Measurements from ENCODE around the gene TSNAXIP1.

Gene TSNAXIP1

GRCh38 chr16:67762385-67762784, 44.3 kb upstream of the TSNAXIP1 start:
- no peaks in the 10 kb centered on the region for H3F3A ChIP-seq (ENCODE audit: insufficient read depth)
- no peak overlapping the region for H3K9ac ChIP-seq (ENCODE audit: low read length)
- H3K4me2 ChIP-seq (ENCODE audit: low read depth, low read length, poor library complexity, severe bottlenecking) = no peak overlapping the region
- H3K9me2 ChIP-seq (replicated peaks; ENCODE audit: insufficient read depth, low read length) = no peaks in the 10 kb centered on the region
- no peak for TF ChIP-seq EZH2phosphoT487 (conservative IDR thresholded peaks at IDR 0.05; ENCODE audit: low read length)
- no peak for TF ChIP-seq CTCF (IDR thresholded peaks at IDR 0.05; ENCODE audit: insufficient read depth, low read length, poor library complexity, severe bottlenecking)
- no peak overlapping the region for H2AFZ ChIP-seq (ENCODE audit: low read depth, low read length, severe bottlenecking)
- H3K36me3 ChIP-seq (ENCODE audit: low read length) = no peaks in the 10 kb centered on the region
- no peaks in the 10 kb centered on the region for H3K9me3 ChIP-seq (ENCODE audit: insufficient read depth, low read length)
- H3K4me3 ChIP-seq (ENCODE audit: insufficient read depth, low read length, poor library complexity, severe bottlenecking) = no peak overlapping the region
- no peak overlapping the region for H3K27ac ChIP-seq (ENCODE audit: low read depth, low read length)
- H3K79me2 ChIP-seq (ENCODE audit: insufficient read depth, low read length) = no peaks in the 10 kb centered on the region
- H3K27me3 ChIP-seq (ENCODE audit: low read length) = no peaks in the 10 kb centered on the region
- no peaks in the 10 kb centered on the region for H4K20me1 ChIP-seq (ENCODE audit: low read depth, low read length)

GRCh38 chr16:67763066-67763465, 43.6 kb upstream of the TSNAXIP1 start:
- Histone ChIP-seq H3K4me2 (ENCODE audit: low read depth, low read length, poor library complexity, severe bottlenecking) (no peak overlapping the region), H3K36me3 (ENCODE audit: low read length) (no peaks in the 10 kb centered on the region), H4K20me1 (ENCODE audit: low read depth, low read length) (no peaks in the 10 kb centered on the region), H3K27ac (ENCODE audit: low read depth, low read length) (no peak overlapping the region), H3K9me3 (ENCODE audit: insufficient read depth, low read length) (no peaks in the 10 kb centered on the region), H3K9ac (ENCODE audit: low read length) (no peak overlapping the region), H3K9me2 (replicated peaks; ENCODE audit: insufficient read depth, low read length) (no peaks in the 10 kb centered on the region), H3K79me2 (ENCODE audit: insufficient read depth, low read length) (no peaks in the 10 kb centered on the region), H3K4me3 (ENCODE audit: insufficient read depth, low read length, poor library complexity, severe bottlenecking) (no peak overlapping the region), H3K27me3 (ENCODE audit: low read length) (no peaks in the 10 kb centered on the region), H2AFZ (ENCODE audit: low read depth, low read length, severe bottlenecking) (no peak overlapping the region), H3F3A (ENCODE audit: insufficient read depth) (no peaks in the 10 kb centered on the region)
- TF ChIP-seq CTCF (IDR thresholded peaks at IDR 0.05; ENCODE audit: insufficient read depth, low read length, poor library complexity, severe bottlenecking) = no peak
- no peak for TF ChIP-seq EZH2phosphoT487 (conservative IDR thresholded peaks at IDR 0.05; ENCODE audit: low read length)

- TF ChIP-seq CTCF (IDR thresholded peaks at IDR 0.05; ENCODE audit: insufficient read depth, low read length, poor library complexity, severe bottlenecking) (no peak), EZH2phosphoT487 (conservative IDR thresholded peaks at IDR 0.05; ENCODE audit: low read length) (no peak)
- Histone ChIP-seq H3K79me2 (ENCODE audit: insufficient read depth, low read length) (no peaks in the 10 kb centered on the region), H2AFZ (ENCODE audit: low read depth, low read length, severe bottlenecking) (no peak overlapping the region), H3K27me3 (ENCODE audit: low read length) (no peaks in the 10 kb centered on the region), H3K4me3 (ENCODE audit: insufficient read depth, low read length, poor library complexity, severe bottlenecking) (no peak overlapping the region), H3K9me2 (replicated peaks; ENCODE audit: insufficient read depth, low read length) (no peaks in the 10 kb centered on the region), H3K4me2 (ENCODE audit: low read depth, low read length, poor library complexity, severe bottlenecking) (no peak overlapping the region), H3K9me3 (ENCODE audit: insufficient read depth, low read length) (no peaks in the 10 kb centered on the region), H3F3A (ENCODE audit: insufficient read depth) (no peaks in the 10 kb centered on the region), H3K9ac (ENCODE audit: low read length) (no peak overlapping the region), H3K27ac (ENCODE audit: low read depth, low read length) (no peak overlapping the region), H3K36me3 (ENCODE audit: low read length) (no peaks in the 10 kb centered on the region), H4K20me1 (ENCODE audit: low read depth, low read length) (no peaks in the 10 kb centered on the region)
These were observed 42.5 kb upstream of the TSNAXIP1 start for GRCh38 chr16:67764158-67764667.
